Breast epithelium (tissue), 4 donors: Measurements from ENCODE around the gene MORF4L1. TPM values are rescaled to one million over a fixed set of nuclear protein-coding genes. Genes with fewer than 3 reads are reported as not detected.
"Not testable (repeated sequence)": the region's sequence is repeated elsewhere in the genome, so short reads cannot be mapped to it uniquely, and the experiment has no call there.

Experiments
- DNase-seq, 2 donors: peaks; one replicate each; pipeline ENCODE4 v3.0.0-alpha.2; 2019; ENCODE audit warnings: low spot score in 2 of 2
- H3K27ac ChIP-seq, 2 donors: fragments of 200-600 bp; sonication (generic) in 1 of 2; one replicate each; pipeline ENCODE4 v1.5.1; 2016 to 2019; ENCODE audit warnings: mild to moderate bottlenecking in 1 of 2
- H3K27me3 ChIP-seq, 2 donors: fragments of 200-600 bp; sonication (generic) in 1 of 2; one replicate each; pipeline versions ENCODE4 v1.5.1 to v1.6.0; 2017 to 2019; ENCODE audit warnings: control low read depth in 1 of 2, mild to moderate bottlenecking in 1 of 2
- H3K36me3 ChIP-seq: fragments of 200-600 bp; one replicate; pipeline ENCODE4 v1.5.1; 2019
- H3K4me1 ChIP-seq, 2 donors: fragments of 200-600 bp; sonication (generic); one replicate each; pipeline ENCODE4 v1.5.1; 2016 to 2019; ENCODE audit warnings: control low read depth in 1 of 2
- H3K4me3 ChIP-seq, 3 donors: fragments of 200-600 bp; sonication (generic); 1 replicate in 2 of 3; 2 replicates in 1 of 3; pipeline ENCODE4 v1.5.1; 2016 to 2019; ENCODE audit warnings: mild to moderate bottlenecking in 3 of 3, moderate library complexity in 2 of 3
- H3K9me3 ChIP-seq, 2 donors: fragments of 200-600 bp; sonication (generic) in 1 of 2; one replicate each; pipeline ENCODE4 v1.5.1; 2016 to 2019; ENCODE audit warnings: control low read depth in 1 of 2
- POLR2A ChIP-seq: fragments of 450-650 bp; IDR thresholded peaks from one replicate; pipeline ENCODE4 v1.6.1; 2016; ENCODE audit warnings: antibody characterized with exemption, mild to moderate bottlenecking, moderate library complexity
- POLR2AphosphoS5 ChIP-seq, 3 donors: sonication (generic); formaldehyde crosslinking; IDR thresholded peaks; one replicate each; pipeline ENCODE4 v1.6.1; 2017; ENCODE audit warnings: antibody characterized with exemption in 3 of 3
- intact Hi-C: fragments of 100-400 bp; cut with DNase I; formaldehyde crosslinking; loops from one replicate; pipeline ENCODE4 v1.15.1; 2023; ENCODE audit warnings: low total_unique reads
- total RNA-seq, 3 donors: library from RNA; depleted of rRNA; stranded (reverse); fragments of >200 nt; gene quantifications; one replicate each; pipeline ENCODE4 v1.1.0, GENCODE V29; 2016
- TF ChIP-seq, protein P1 (sequence below), 3 donors: fragments of 450-650 bp; IDR thresholded peaks; one replicate each; pipeline ENCODE4 v1.5.1; 2016 to 2017; ENCODE audit warnings: antibody characterized with exemption in 3 of 3, mild to moderate bottlenecking in 3 of 3, moderate library complexity in 3 of 3

Gene MORF4L1
- total RNA-seq, 3 donors from 2014 or later, result 330 to 411 (median 350) TPM

GRCh38 chr15:78836333-78836732 is 36.4 kb upstream of the MORF4L1 start:
- peaks cover 0 to 3% of the 10 kb centered on the region in 2 donors for H3K27me3 ChIP-seq
- no peaks in the 10 kb centered on the region for H3K36me3 ChIP-seq
- no peak overlapping the region for H3K4me3 ChIP-seq
- no peaks in the 10 kb centered on the region for H3K4me1 ChIP-seq
- TF ChIP-seq, protein P1, sequence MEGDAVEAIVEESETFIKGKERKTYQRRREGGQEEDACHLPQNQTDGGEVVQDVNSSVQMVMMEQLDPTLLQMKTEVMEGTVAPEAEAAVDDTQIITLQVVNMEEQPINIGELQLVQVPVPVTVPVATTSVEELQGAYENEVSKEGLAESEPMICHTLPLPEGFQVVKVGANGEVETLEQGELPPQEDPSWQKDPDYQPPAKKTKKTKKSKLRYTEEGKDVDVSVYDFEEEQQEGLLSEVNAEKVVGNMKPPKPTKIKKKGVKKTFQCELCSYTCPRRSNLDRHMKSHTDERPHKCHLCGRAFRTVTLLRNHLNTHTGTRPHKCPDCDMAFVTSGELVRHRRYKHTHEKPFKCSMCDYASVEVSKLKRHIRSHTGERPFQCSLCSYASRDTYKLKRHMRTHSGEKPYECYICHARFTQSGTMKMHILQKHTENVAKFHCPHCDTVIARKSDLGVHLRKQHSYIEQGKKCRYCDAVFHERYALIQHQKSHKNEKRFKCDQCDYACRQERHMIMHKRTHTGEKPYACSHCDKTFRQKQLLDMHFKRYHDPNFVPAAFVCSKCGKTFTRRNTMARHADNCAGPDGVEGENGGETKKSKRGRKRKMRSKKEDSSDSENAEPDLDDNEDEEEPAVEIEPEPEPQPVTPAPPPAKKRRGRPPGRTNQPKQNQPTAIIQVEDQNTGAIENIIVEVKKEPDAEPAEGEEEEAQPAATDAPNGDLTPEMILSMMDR (IDR thresholded peaks at IDR 0.05), result no peak
- TF ChIP-seq POLR2A (no peak), POLR2AphosphoS5 (IDR thresholded peaks at IDR 0.05) (no peak)
- H3K27ac ChIP-seq, result no peak overlapping the region
- no peaks in the 10 kb centered on the region for H3K9me3 ChIP-seq
- intact Hi-C loops, result no loop called here
- no peak for DNase-seq

DNA sequence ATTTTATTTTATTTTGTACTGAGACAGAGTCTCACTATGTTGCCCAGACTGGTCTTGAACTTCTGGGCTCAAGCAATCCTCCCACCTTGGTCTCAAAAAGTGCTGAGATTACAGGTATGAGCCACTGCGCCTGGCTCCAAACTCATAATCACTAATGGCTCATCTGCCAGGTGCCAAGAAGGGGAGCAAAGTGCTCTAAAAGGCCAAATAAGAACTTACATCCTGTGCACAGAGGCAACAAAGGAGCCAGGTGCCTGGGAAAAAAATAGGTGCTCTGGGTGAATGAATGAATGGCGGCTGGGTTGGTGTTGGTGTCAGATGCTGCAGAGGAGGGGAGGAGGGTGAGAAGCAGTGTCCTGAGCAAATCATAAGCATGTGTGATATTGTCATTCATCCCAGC is 35.6 kb upstream of the MORF4L1 start:
- no peak for DNase-seq
- H3K27ac ChIP-seq, result no peak overlapping the region
- intact Hi-C loops, result no loop called here
- H3K36me3 ChIP-seq, result no peaks in the 10 kb centered on the region
- H3K4me1 ChIP-seq, result no peaks in the 10 kb centered on the region
- H3K4me3 ChIP-seq, result no peak overlapping the region
- H3K27me3 ChIP-seq, result no peaks in the 10 kb centered on the region
- TF ChIP-seq, protein P1 (IDR thresholded peaks at IDR 0.05), result no peak
- no peaks in the 10 kb centered on the region for H3K9me3 ChIP-seq

GRCh38 chr15:78837543-78837942 is 35.1 kb upstream of the MORF4L1 start:
- intact Hi-C loops, result no loop called here
- H3K27me3 ChIP-seq, result no peaks in the 10 kb centered on the region
- TF ChIP-seq POLR2A (no peak), POLR2AphosphoS5 (IDR thresholded peaks at IDR 0.05) (no peak)
- TF ChIP-seq, protein P1 (IDR thresholded peaks at IDR 0.05), result no peak
- H3K4me1 ChIP-seq, result no peaks in the 10 kb centered on the region
- no peaks in the 10 kb centered on the region for H3K36me3 ChIP-seq
- no peak for DNase-seq
- no peaks in the 10 kb centered on the region for H3K9me3 ChIP-seq
- no peak overlapping the region for H3K27ac ChIP-seq
- no peak overlapping the region for H3K4me3 ChIP-seq

- TF ChIP-seq POLR2AphosphoS5 (IDR thresholded peaks at IDR 0.05) (no peak), POLR2A (no peak)
- TF ChIP-seq, protein P1 (IDR thresholded peaks at IDR 0.05), result no peak
- Histone ChIP-seq H3K4me1 (no peaks in the 10 kb centered on the region), H3K9me3 (no peaks in the 10 kb centered on the region), H3K36me3 (no peaks in the 10 kb centered on the region), H3K27ac (no peak overlapping the region), H3K4me3 (no peak overlapping the region), H3K27me3 (no peaks in the 10 kb centered on the region)
- DNase-seq, result no peak
- intact Hi-C loops, result no loop called here
These were observed 34.2 kb upstream of the MORF4L1 start for GRCh38 chr15:78838489-78838888.

- H3K36me3 ChIP-seq, DNase-seq, H3K27ac ChIP-seq, H3K27me3 ChIP-seq, intact Hi-C loops, H3K4me1 ChIP-seq, H3K4me3 ChIP-seq, H3K9me3 ChIP-seq: not testable (repeated sequence)
These were observed 33.5 kb upstream of the MORF4L1 start for GRCh38 chr15:78839151-78839550.
